K562 (cell line): Measurements from ENCODE around the gene POLR1C. TPM values are rescaled to one million over a fixed set of nuclear protein-coding genes. Genes with fewer than 3 reads are reported as not detected.

Experiments used
- ATF1 ChIP-seq, 2 experiments: fragments of 450-650 bp in 1 of 2; IDR thresholded peaks; 2 replicates each; pipeline ENCODE4 v1.6.1; 2016; ENCODE audit warnings: missing compliant biosample characterization in 1 of 2, missing genetic modification characterization in 1 of 2
- CBFA2T3 ChIP-seq: fragments of 450-650 bp; IDR thresholded peaks from 2 replicates; pipeline ENCODE4 v1.6.1; 2017
- E2F1 ChIP-seq: sonication (generic); formaldehyde crosslinking; IDR thresholded peaks from 2 replicates; pipeline ENCODE4 v1.8.1; 2023; ENCODE audit warnings: mild to moderate bottlenecking, missing genetic modification reagents, moderate library complexity
- FOXJ2 ChIP-seq: fragments of 200-800 bp; sonication (Bioruptor generic); IDR thresholded peaks from 2 replicates; pipeline ENCODE4 v1.6.1; 2016; ENCODE audit warnings: missing genetic modification characterization, missing compliant biosample characterization
- FOXM1 ChIP-seq, 2 experiments: fragments of 450-650 bp in 1 of 2; sonication (generic) in 1 of 2; formaldehyde crosslinking in 1 of 2; IDR thresholded peaks; 2 replicates each; pipeline versions ENCODE4 v1.6.1 to v1.9.0; 2017 to 2022; ENCODE audit warnings: low read depth in 2 of 2, mild to moderate bottlenecking in 2 of 2, missing genetic modification reagents in 1 of 2, moderate library complexity in 1 of 2
- GABPB1 ChIP-seq: sonication (generic); formaldehyde crosslinking; IDR thresholded peaks from 2 replicates; pipeline ENCODE4 v1.8.0; 2022; ENCODE audit warnings: mild to moderate bottlenecking, missing genetic modification reagents
- GABPB2 ChIP-seq: fragments of 250-450 bp; sonication (Bioruptor Pico); conservative IDR thresholded peaks from 2 replicates; pipeline ENCODE4 v1.5.1; 2021; ENCODE audit warnings: mild to moderate bottlenecking
- HDAC8 ChIP-seq: fragments of 450-650 bp; IDR thresholded peaks from 2 replicates; pipeline ENCODE4 v1.6.1; 2016; ENCODE audit warnings: mild to moderate bottlenecking, missing genetic modification characterization, moderate library complexity, missing compliant biosample characterization
- HNRNPK ChIP-seq: fragments of 200-400 bp; formaldehyde crosslinking; IDR thresholded peaks from one replicate; pipeline ENCODE4 v1.6.1; 2018; ENCODE audit warnings: mild to moderate bottlenecking, low read depth, low read length; ENCODE audit not compliant: poor library complexity, severe bottlenecking
- JUN ChIP-seq, 2 experiments: sonication (generic) in 1 of 2; formaldehyde crosslinking in 1 of 2; IDR thresholded peaks; 2 replicates each; pipeline versions ENCODE4 v1.6.1 to v1.8.0; 2012 to 2022; ENCODE audit warnings: borderline replicate concordance in 2 of 2, mild to moderate bottlenecking in 2 of 2, improper control_type of control experiment in 1 of 2, low read depth in 1 of 2, low read length in 1 of 2, missing genetic modification reagents in 1 of 2
- MAZ ChIP-seq, 2 experiments: fragments of 450-650 bp in 1 of 2; sonication (generic) in 1 of 2; formaldehyde crosslinking; IDR thresholded peaks in 1 of 2; conservative IDR thresholded peaks in 1 of 2; 2 replicates each; pipeline versions ENCODE4 v1.4.0 to v1.5.0; 2020; ENCODE audit warnings: mild to moderate bottlenecking in 1 of 2, missing genetic modification reagents in 1 of 2
- NBN ChIP-seq: fragments of 450-650 bp; IDR thresholded peaks from 2 replicates; pipeline ENCODE4 v1.6.1; 2016; ENCODE audit warnings: low read depth, mild to moderate bottlenecking
- PTRF ChIP-seq: fragments of 450-650 bp; IDR thresholded peaks from 2 replicates; pipeline ENCODE4 v1.6.1; 2016; ENCODE audit warnings: mild to moderate bottlenecking, missing genetic modification characterization, missing compliant biosample characterization
- RHOXF2B ChIP-seq: fragments of 250-450 bp; sonication (Bioruptor Pico); conservative IDR thresholded peaks from 2 replicates; pipeline ENCODE4 v1.5.1; 2021
- RNF2 ChIP-seq: sonication (generic); IDR thresholded peaks from 2 replicates; pipeline ENCODE4 v1.6.1; 2016
- SNRNP70 ChIP-seq: fragments of 200-400 bp; formaldehyde crosslinking; optimal IDR thresholded peaks from 2 replicates; pipeline ENCODE3; 2017; ENCODE audit warnings: low read depth, low read length
- TEAD1 ChIP-seq, 2 experiments: fragments of 450-650 bp in 1 of 2; sonication (generic) in 1 of 2; formaldehyde crosslinking; IDR thresholded peaks; 2 replicates each; pipeline versions ENCODE4 v1.4.0 to v1.8.0; 2020 to 2022; ENCODE audit warnings: mild to moderate bottlenecking in 2 of 2, missing genetic modification reagents in 1 of 2
- TEAD2 ChIP-seq: fragments of 450-650 bp; IDR thresholded peaks from 2 replicates; pipeline ENCODE4 v1.6.1; 2016; ENCODE audit warnings: missing genetic modification characterization, control low read depth, missing compliant biosample characterization
- U2AF1 ChIP-seq: fragments of 200-400 bp; formaldehyde crosslinking; optimal IDR thresholded peaks from 2 replicates; pipeline ENCODE3; 2017; ENCODE audit warnings: mild to moderate bottlenecking, low read depth, low read length, moderate library complexity
- ZNF174 ChIP-seq: fragments of 250-450 bp; sonication (Bioruptor Pico); IDR thresholded peaks from 2 replicates; pipeline ENCODE4 v1.4.0; 2020; ENCODE audit warnings: mild to moderate bottlenecking
- ZNF518B ChIP-seq: fragments of 250-450 bp; sonication (Bioruptor Pico); IDR thresholded peaks from 2 replicates; pipeline ENCODE4 v1.5.0; 2021; ENCODE audit warnings: mild to moderate bottlenecking, moderate library complexity
- ZSCAN32 ChIP-seq: fragments of 450-650 bp; formaldehyde crosslinking; IDR thresholded peaks from 2 replicates; pipeline ENCODE4 v1.4.0; 2020; ENCODE audit warnings: mild to moderate bottlenecking, moderate library complexity
- polyA plus RNA-seq, 8 experiments: library from polyadenylated mRNA; depleted of rRNA in 4 of 8; stranded (reverse) in 5 of 8; unstranded in 3 of 8; fragments of >200 nt; fragmentation: Nextera tagmentation in 2 of 8; fragmentation: Illumina TruSeq in 1 of 8; extraction: Ambion mirVana in 2 of 8; extraction: Trizol in 1 of 8; gene quantifications; 2 replicates each; pipeline versions ENCODE4 v1.2.1 to v1.2.3, GENCODE V29; 2011 to 2014; ENCODE audit warnings: inconsistent platforms in 1 of 8, missing spikeins in 1 of 8
- total RNA-seq, 7 experiments: library from RNA; depleted of rRNA in 6 of 7; stranded (reverse); fragments of >200 nt in 6 of 7; fragmentation: Illumina TruSeq in 2 of 7; extraction: Trizol in 2 of 7; gene quantifications; 2 replicates each; pipeline versions ENCODE4 v1.2.1 to v1.2.3, GENCODE V29; 2011 to 2021; ENCODE audit warnings: low replicate concordance in 1 of 7
- TF ChIP-seq, protein P1 (sequence below): fragments of 250-450 bp; sonication (Bioruptor Pico); IDR thresholded peaks from 2 replicates; pipeline ENCODE4 v1.6.1; 2021; ENCODE audit warnings: mild to moderate bottlenecking

Gene POLR1C
- total and polyA plus RNA-seq, 9 of the 15 experiments (the other 6 are each of a cell fraction or from before 2014, with no cell fraction given): 83.5 to 429 (median 120) TPM

GRCh38 chr6:43506667-43507471 lies 10.0 kb upstream of the POLR1C start (continued):
- no peak for TF ChIP-seq E2F1 (CRISPR knock-in tag)
- TF ChIP-seq FOXM1 (IDR thresholded peaks at IDR 0.05; ENCODE audit: low read depth): no peak
- TF ChIP-seq FOXM1 (CRISPR knock-in tag; IDR thresholded peaks at IDR 0.05; ENCODE audit: low read depth): no peak
- TF ChIP-seq NBN: peak; percentile 47; the same call in 1 of the 2 replicates
- TF ChIP-seq ZNF518B (CRISPR knock-in tag): no peak
- no peak for TF ChIP-seq SNRNP70
- TF ChIP-seq HNRNPK: no peak
- TF ChIP-seq JUN (IDR thresholded peaks at IDR 0.05; ENCODE audit: borderline replicate concordance, low read depth, low read length): no peak
- no peak for TF ChIP-seq JUN (CRISPR knock-in tag; IDR thresholded peaks at IDR 0.05; ENCODE audit: borderline replicate concordance)
- TF ChIP-seq TEAD2 (tag): no peak
- TF ChIP-seq ZNF174 (CRISPR knock-in tag): no peak
- TF ChIP-seq CBFA2T3: no peak
- TF ChIP-seq ZSCAN32 (CRISPR knock-in tag): no peak
- peak; percentile 34; the same call in 1 of the 2 replicates for TF ChIP-seq GABPB1 (CRISPR knock-in tag)
- TF ChIP-seq ATF1 (CRISPR knock-in tag; IDR thresholded peaks at IDR 0.05): no peak
- peak; percentile 48; the same call in 1 of the 2 replicates for TF ChIP-seq ATF1 (tag; IDR thresholded peaks at IDR 0.05)
- TF ChIP-seq PTRF (tag): no peak
- TF ChIP-seq, protein P1, sequence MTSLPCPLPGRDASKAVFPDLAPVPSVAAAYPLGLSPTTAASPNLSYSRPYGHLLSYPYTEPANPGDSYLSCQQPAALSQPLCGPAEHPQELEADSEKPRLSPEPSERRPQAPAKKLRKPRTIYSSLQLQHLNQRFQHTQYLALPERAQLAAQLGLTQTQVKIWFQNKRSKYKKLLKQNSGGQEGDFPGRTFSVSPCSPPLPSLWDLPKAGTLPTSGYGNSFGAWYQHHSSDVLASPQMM (CRISPR knock-in tag): no peak
- no peak for TF ChIP-seq RHOXF2B
- TF ChIP-seq U2AF1: no peak
- no peak for TF ChIP-seq FOXJ2
- no peak for TF ChIP-seq HDAC8
- 0 out of 4 replicates have a peak, but pooled peaks of 1 of the 2 experiments have one; percentile 42 for TF ChIP-seq TEAD1 (CRISPR knock-in tag; IDR thresholded peaks at IDR 0.05)
- TF ChIP-seq GABPB2 (CRISPR knock-in tag): no peak
- TF ChIP-seq MAZ (CRISPR knock-in tag; conservative IDR thresholded peaks at IDR 0.05 in 1 of 2, IDR thresholded peaks at IDR 0.05 in 1 of 2): no peak
- no peak for TF ChIP-seq RNF2
